GM18505 (cell line): Measurements from ENCODE around the gene KRT75.
"Not testable (repeated sequence)": the region's sequence is repeated elsewhere in the genome, so short reads cannot be mapped to it uniquely, and the experiment has no call there.

ENCODE experiments used
- ATAC-seq: cut with Tn5 transposase; IDR thresholded peaks from one replicate; pipeline ENCODE4 v1.9.1; 2021; ENCODE audit not compliant: unreplicated experiment
- POLR2A ChIP-seq: IDR thresholded peaks from 4 replicates; pipeline ENCODE4 v1.6.1; 2011; ENCODE audit warnings: borderline replicate concordance; ENCODE audit not compliant: insufficient read depth, insufficient read length; ENCODE audit errors: extremely low read depth

Gene KRT75

DNA sequence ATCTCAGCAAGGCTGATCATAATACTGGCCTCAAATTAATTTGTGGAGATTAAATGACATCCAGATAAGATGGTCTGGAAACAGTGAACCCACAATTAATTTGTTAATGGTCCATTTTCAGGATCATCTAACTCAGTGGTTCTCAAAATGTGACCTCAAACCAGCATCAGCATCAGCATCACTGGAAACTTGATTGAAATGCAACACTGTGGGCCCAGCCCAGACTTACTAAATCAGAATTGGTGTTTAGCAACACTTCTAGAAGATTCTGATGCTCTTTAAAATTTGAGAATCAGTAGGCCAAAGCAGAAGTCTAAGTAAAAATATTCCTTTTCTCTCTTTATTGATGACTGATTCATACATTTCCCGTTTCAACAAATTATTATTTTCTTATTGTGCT is 17.4 kb downstream of the KRT75 start:
- no peak for ATAC-seq
- no peak for TF ChIP-seq POLR2A

DNA sequence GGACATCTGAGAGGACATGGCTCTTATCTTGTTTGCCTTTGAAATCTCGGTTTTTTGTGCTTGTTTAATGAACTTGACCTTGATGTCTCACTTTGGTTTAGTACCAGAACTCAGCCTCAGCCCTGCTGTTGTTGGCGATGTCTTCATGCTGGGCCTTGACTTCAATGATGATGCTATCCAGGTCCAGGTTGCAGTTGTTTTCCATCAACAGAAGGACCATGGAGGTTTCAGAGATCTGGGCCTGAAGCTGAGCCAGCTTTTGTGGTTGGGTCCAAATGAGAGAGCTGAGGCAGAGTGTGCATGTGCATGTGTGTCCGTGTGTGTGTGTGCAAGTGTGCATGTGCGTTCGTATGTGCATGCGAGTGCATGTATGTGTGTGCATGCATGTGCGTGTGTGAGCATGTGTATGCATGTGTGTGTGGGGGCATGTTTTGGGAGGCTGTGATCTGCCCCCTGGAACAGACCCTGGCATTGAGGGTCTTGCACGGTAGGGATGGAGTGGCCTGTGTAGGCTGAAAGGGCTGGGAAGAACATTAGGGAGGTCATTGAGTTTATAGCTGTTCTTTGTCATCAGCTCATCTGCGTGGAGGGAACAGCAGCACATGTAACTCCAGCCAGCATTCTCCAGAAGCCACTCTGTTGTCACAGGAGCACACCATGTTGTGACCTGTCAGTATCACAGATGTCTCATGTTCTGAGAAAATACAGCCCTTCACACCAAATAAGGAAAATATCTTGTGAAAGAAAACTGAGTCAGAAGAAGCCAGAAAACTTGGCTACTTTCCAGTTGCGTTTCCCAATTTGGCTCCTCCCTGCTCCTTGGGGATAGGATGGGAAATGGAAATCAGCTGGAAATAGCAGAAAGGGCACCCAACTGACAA is 18.1 kb downstream of the KRT75 start:
- TF ChIP-seq POLR2A: no peak
- no peak for ATAC-seq

DNA sequence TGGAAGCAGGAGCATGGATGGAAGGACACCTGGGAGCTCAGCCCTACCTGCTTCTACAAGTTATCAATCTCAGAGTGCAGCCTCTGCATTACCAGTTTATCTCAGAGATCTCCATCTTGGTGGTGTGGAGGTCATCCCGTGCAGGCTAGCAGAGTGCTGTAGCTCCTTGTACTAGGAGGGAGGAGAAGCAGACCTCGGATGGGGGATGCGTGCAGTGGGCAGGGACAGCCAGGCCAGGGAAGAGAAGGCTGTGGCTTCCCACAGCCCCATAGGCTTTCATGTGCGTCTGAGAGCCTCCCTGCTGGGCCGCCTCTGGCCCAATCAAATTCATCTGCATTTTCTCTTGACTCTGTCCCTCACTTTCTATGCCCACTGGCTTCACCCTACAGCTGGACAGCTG is 19.2 kb downstream of the KRT75 start:
- no peak for ATAC-seq
- no peak for TF ChIP-seq POLR2A

DNA sequence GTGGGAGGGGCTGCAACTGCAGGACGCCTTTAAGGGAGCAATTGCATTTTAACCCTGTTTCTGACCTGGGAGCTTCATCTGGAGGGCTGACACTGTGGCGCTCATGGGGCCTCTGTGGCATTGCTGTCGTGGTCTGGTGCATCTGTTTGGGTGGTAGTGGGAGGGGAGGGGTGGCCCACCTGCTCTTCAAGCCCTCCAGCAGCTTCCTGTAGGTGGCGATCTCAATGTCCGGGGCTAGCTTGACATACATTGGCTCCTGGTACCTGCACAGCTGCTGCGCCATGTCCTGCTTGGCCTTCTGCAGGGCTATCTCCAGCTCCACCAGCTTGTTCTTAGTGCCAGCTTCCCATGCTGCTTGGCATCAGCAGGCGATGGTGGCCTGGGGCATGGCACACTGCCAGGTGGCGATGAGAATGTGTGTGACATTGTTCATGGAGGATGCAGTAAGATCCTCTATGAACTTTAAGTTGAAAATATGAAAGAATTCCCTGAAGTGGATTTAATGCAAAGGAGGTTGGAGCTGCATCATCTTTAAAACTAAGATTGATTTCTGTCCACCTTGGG is 20.3 kb downstream of the KRT75 start:
- no peak for ATAC-seq

DNA sequence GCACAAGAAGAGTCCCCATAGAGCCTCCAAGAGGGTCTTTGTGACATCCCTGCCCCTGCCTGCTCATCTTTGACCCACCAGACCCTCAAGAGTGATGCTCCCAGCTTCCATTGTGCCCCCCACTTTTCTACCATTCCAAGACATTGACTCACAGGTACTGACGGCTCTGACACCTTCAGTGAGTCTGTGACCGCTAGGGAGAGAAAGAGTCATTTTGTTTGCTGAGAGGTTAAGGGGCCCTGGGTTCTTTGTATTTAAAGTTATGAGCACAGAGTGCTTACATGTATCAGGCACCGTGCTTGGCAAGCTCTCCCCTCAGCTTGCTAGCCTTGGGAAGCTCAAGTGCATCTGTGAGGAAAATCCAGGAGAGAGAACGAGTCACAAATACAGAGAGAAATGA is 21.0 kb downstream of the KRT75 start:
- no peak for TF ChIP-seq POLR2A
- ATAC-seq: no peak

More for the DNA sequence above, 20.3 kb downstream of the KRT75 start:
- TF ChIP-seq POLR2A: no peak

DNA sequence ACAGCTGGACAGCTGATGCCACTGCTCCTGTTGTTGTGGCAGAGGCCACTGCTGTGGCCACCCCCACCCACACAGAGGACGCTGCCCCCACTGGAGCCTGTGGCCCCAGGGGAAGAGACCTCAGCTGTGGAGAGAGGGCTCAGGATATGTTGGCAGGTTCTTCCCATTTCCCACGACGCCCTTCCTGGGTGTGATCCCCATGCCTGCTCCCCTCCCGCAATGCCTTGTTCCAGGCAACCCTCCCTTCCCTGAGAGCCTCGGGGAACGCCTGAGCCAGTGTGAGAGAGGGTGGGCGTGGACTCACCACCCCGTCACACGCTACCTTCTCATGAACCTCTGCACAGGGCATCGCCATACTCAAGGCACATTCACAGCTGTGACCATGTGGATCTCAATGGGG is 22.4 kb downstream of the KRT75 start:
- ATAC-seq: no peak
- no peak for TF ChIP-seq POLR2A

DNA sequence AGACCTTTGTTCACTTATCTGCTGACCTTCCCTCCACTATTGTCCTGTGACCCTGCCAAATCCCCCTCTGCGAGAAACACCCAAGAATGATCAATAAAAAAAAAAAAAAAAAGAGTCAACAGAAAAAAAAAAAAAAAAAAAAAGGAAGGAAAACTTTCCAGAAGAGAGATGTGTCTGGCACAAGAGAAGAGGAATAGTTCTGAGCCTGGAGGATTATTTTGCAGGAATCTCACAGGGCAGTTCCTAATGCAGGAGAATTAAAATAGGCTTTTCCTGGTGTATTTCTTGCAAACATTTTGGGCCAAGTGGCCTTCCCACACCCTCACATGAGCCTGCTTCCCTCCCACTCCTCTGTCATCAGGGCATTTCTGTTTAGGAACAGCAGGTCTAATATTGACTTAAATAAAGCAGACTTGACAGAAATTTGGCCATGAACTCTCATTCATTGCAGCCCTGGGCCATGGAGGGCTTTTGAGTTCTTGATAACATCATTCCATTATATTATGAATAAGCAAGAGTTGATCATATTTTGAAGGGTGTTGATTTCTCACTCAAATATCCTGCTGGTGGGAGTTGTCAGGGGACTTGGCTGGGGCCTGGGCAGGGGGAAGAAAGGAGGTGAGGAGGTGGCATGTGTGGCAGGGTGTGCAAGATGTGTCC is 23.5 kb downstream of the KRT75 start:
- ATAC-seq: not testable (repeated sequence)

DNA sequence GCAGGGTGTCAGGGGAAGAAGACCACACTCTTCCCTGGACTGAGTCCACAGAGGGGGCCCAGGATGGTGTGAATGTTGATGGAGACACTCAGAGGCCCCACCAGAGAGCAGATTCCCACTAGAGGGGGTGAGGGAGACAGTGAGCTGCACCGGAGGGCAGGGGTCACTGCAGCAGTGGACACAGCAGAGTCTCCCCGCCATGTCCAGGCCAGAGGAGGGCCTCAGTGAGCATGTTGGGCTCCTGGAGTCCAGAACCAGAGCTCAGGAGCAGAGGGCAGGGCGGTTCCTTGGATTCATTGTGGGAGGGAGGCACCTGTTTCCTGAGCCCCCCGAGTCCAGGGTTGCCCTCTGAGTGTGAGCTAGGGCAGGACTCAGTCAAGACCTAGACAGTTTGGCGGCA is 26.3 kb downstream of the KRT75 start:
- ATAC-seq: no peak
- TF ChIP-seq POLR2A: no peak

DNA sequence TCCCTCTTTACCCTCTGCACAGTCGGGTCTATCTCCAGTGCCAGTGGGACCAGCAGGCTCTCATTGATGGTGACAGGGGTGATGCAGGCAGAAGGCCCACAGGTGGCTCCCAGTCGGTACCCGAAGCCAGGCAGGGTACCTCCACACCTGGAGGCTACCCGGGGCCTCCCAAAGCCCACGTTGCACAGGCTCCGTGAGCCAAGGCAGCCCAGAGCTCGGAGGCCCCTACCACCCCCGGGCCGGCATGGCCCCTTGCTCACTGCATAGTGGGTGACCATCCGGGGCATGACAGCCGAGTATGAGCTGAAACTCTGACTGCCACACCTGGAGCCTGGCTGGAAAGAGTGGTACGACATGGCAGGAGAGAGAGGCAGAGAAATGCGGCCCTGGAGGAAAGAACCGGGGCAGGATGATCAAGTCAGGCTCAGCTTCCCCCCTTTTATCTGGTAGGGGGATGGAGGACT is 28.2 kb downstream of the KRT75 start, which contains the start of gene KRT82:
KRT82 (minus strand) TSS at position 414 of the 464 bp plus-strand sequence; CDS start at position 356, 58 bp downstream.
- TF ChIP-seq POLR2A: no peak
- ATAC-seq: no peak

DNA sequence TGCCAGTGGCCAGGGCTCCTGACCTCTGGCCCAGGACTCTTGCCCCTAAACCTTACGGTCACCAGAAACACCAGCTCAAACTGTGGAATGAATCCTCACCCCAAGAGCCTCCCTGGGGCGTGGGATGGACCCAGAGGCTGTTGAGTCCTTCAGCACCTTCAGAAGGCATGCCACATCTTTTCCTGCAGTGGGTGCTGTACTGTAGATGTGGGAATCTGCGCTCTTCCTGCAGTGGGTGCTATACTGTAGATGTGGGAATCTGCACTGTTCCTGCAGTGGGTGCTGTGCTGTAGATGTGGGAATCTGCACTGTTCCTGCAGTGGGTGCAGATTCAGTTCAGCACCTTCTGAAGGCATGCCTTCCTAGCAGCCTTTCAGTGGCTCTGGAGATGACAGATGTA is 29.2 kb downstream of the KRT75 start:
- no peak for TF ChIP-seq POLR2A
- no peak for ATAC-seq

DNA sequence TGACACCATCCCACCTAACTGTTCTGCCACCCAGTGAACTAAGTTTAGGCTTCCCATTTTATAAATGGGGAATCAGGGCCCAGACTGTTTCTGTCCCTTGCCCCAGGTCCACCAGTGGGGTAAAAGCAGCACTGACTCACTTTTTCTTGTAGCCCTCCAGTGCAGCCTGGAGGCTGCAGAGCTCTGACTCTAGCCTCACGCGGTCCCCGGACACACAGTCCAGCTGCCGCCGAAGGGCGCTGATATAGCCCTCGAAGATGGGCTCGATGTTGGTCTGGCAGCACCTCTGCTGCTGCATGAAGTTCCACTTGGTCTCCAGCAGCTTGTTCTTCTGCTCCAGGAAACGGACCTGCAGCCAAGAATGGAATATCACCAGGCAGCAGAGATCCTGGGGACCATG is 30.6 kb downstream of the KRT75 start:
- TF ChIP-seq POLR2A: no peak
- ATAC-seq: no peak

DNA sequence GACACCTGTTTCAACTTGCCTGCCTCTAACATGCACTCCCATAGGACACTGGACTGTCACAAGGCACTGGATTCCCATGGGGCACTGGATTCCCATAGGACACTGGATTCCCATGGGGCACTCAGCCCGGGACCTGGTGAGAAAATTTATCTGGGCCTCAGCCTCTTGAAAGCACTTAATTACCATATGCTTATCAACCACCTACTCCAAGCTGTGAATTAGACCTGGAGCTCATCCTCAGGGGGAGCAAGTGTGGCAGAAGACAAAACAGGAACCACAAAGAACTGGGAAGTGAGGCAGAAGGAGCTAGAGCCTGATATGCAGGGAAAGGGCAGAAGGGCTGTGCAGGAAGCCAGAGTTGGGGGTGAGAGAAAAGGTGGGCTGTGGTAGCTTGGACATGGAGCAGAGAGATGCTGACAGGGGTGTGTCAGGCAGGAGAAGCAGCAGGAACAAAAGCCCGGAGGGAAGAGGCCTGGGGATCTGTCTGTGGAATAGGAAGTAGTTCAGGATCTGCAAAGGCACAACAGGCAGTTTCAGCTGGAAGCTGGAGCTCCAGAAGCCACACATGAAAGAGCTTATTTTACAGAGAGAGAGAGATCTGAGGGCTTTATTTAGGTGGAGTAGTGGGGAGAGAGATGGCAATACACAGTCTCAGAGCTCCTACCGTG is 31.2 kb downstream of the KRT75 start:
- ATAC-seq: no peak
- TF ChIP-seq POLR2A: no peak

DNA sequence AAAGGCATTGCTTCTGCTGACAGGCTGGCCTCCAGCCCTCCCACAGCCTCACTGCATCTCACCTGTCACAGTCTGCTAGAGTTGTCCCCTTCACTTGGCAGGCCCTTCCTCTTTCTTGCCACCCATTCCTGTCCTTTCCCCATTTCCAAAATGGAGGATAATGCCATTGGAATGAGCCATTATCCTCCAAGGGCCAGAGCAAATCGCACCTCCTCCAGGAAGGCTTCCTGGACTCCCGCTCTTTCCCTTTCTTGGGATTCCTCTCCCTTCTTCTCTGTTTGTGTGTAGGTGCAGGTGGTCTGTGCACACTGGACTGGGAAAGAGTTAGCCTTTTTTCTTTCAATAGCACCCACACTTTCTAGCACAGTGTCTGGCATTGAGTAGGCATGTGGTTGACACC is 31.8 kb downstream of the KRT75 start:
- ATAC-seq: no peak
- TF ChIP-seq POLR2A: no peak

DNA sequence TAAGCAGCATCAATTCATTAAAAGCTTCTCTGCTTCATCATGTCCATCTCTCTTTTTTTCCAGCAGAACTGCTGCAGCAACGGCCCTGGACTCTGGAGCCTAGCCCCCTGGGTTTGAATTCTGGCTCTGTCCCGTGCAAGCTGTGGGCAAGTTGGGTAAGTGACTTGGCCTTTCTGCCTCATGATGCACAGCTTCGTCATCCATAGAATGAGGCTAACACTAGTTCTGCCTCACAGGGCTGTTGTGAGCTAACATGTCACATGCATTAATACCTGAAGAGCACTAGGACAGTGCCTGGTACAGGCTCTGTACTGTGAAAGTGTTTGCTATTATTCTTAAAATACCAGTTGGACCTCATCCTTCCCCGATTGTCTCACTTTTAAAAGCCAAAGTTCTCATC is 32.2 kb downstream of the KRT75 start:
- TF ChIP-seq POLR2A: no peak
- no peak for ATAC-seq

DNA sequence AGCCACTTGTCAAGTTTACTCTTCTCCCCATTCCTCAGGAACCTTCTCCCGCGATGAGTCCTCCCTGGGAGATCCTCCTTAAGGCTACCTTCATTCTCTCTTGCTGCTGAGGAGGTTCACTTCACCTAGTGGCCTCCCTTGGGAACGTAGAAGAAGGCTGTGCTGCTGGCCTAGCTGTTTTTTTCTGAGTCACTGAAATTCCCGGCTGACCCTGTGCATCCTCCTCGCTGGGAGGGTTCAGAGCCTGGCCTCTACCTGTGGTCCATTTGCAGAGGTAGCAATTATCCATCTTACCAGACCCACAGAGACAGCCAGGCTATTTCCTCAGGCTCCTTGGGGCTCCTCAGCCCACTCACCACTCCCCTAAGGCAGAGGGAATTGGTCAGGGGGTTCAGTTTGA is 32.6 kb downstream of the KRT75 start:
- no peak for TF ChIP-seq POLR2A
- no peak for ATAC-seq
